GM12878 (cell line): ENCODE data around the gene LEFTY1. TPM values are rescaled to one million over a fixed set of nuclear protein-coding genes. Genes with fewer than 3 reads are reported as not detected.

Source experiments
- ATAC-seq: fragments of 200-7000 bp; cut with Tn5 transposase; 3 replicates; pipeline ENCODE4 v1.9.1; 2020; ENCODE audit warnings: mild to moderate bottlenecking, moderate library complexity
- BruUV-seq: library from RNA; stranded (reverse); fragments of 400-500 nt; replicated peaks from 2 replicates; lab custom pipeline; 2021; lab: Mats Ljungman, UMichigan
- CTCF ChIA-PET: fragments of 300-600 bp; sonication (Branson Sonifier 250); formaldehyde crosslinking; extraction: SDS; loops from one replicate; lab custom pipeline; 2021; ENCODE audit warnings: inconsistent platforms; lab: Yijun Ruan, JAX
- POLR2A ChIA-PET: fragments of 350-600 bp; formaldehyde crosslinking; extraction: SDS; loops from one replicate; lab custom pipeline; 2021; ENCODE audit warnings: inconsistent platforms; lab: Charles Lee
- RAD21 ChIA-PET: fragments of 300-600 bp; sonication (Branson Sonifier 250); formaldehyde crosslinking; loops from one replicate; lab custom pipeline; 2023; ENCODE audit warnings: antibody characterized with exemption; ENCODE audit not compliant: unreplicated experiment; lab: Charles Lee
- SMC1A ChIA-PET: fragments of 300-600 bp; sonication (Branson Sonifier 250); formaldehyde crosslinking; loops from one replicate; lab custom pipeline; 2023; ENCODE audit not compliant: unreplicated experiment, uncharacterized antibody; lab: Charles Lee
- DNase-seq: peaks from one replicate; pipeline ENCODE4 v3.0.0-alpha.2; 2011; ENCODE audit warnings: low read depth, low spot score
- FAIRE-seq: peaks from 3 replicates; lab custom pipeline; 2011; peaks lifted over from hg19 to GRCh38; lab: Jason Lieb, UNC
- H2AFZ ChIP-seq: 2 replicates; pipeline ENCODE4 v1.6.0; 2011; ENCODE audit warnings: low read depth, low read length, control low read depth; ENCODE audit not compliant: control insufficient read depth
- H3K27ac ChIP-seq: 2 replicates; pipeline ENCODE4 v1.5.1; 2011; ENCODE audit warnings: control low read depth; ENCODE audit not compliant: control insufficient read depth, insufficient read depth
- H3K27me3 ChIP-seq, 2 experiments: replicated peaks in 1 of 2; 2 replicates each; pipeline versions ENCODE4 v1.6.0 to v1.6.1; 2011; ENCODE audit warnings: low read length in 1 of 2; ENCODE audit not compliant: control insufficient read depth in 2 of 2, insufficient read depth in 2 of 2
- H3K36me3 ChIP-seq, 2 experiments: 2 replicates each; pipeline ENCODE4 v1.5.1; 2011; ENCODE audit warnings: low read length in 1 of 2; ENCODE audit not compliant: control insufficient read depth in 2 of 2, insufficient read depth in 2 of 2
- H3K4me1 ChIP-seq: 2 replicates; pipeline ENCODE4 v1.6.1; 2011; ENCODE audit warnings: mild to moderate bottlenecking, low read length, moderate library complexity, mixed read lengths; ENCODE audit not compliant: control insufficient read depth, insufficient read depth
- H3K4me2 ChIP-seq: 2 replicates; pipeline ENCODE4 v1.6.0; 2011; ENCODE audit warnings: control low read depth; ENCODE audit not compliant: control insufficient read depth, insufficient read depth
- H3K4me3 ChIP-seq: fragments of 200-600 bp; sonication (generic); 2 replicates; pipeline ENCODE4 v1.5.1; 2016
- H3K79me2 ChIP-seq: 2 replicates; pipeline ENCODE4 v1.6.0; 2011; ENCODE audit warnings: low read length; ENCODE audit not compliant: control insufficient read depth, insufficient read depth
- H3K9ac ChIP-seq: 2 replicates; pipeline ENCODE4 v1.8.0; 2011; ENCODE audit warnings: low read length, control low read depth, mixed read lengths; ENCODE audit not compliant: control insufficient read depth, insufficient read depth
- H3K9me3 ChIP-seq: replicated peaks from 3 replicates; pipeline ENCODE4 v1.5.1; 2011; ENCODE audit warnings: mild to moderate bottlenecking, low read length; ENCODE audit not compliant: control insufficient read depth, insufficient read depth
- H4K20me1 ChIP-seq: 2 replicates; pipeline ENCODE4 v1.6.0; 2011; ENCODE audit not compliant: control insufficient read depth, insufficient read depth
- ASH2L ChIP-seq: fragments of 300-600, 200-600 bp; sonication (generic); IDR thresholded peaks from 2 replicates; pipeline ENCODE4 v1.6.1; 2017; ENCODE audit warnings: low read depth, mild to moderate bottlenecking, borderline replicate concordance
- CHD4 ChIP-seq: fragments of 200-600 bp; sonication (generic); IDR thresholded peaks from 2 replicates; pipeline ENCODE4 v1.6.1; 2016; ENCODE audit warnings: mild to moderate bottlenecking
- HDAC2 ChIP-seq: fragments of 200-600 bp; sonication (generic); IDR thresholded peaks from 2 replicates; pipeline ENCODE4 v1.6.1; 2017
- IKZF2 ChIP-seq, 2 experiments: fragments of 450-650 bp; IDR thresholded peaks; 2 replicates each; pipeline ENCODE4 v1.6.1; 2017; ENCODE audit warnings: mild to moderate bottlenecking in 2 of 2, moderate library complexity in 2 of 2
- MEF2A ChIP-seq: IDR thresholded peaks from 2 replicates; pipeline ENCODE4 v1.6.1; 2011; ENCODE audit warnings: low read depth, mild to moderate bottlenecking, low read length, moderate library complexity; ENCODE audit not compliant: insufficient read depth
- MEF2B ChIP-seq: fragments of 450-650 bp; IDR thresholded peaks from 2 replicates; pipeline ENCODE4 v1.6.1; 2018; ENCODE audit warnings: mild to moderate bottlenecking, moderate library complexity; ENCODE audit not compliant: partially characterized antibody, poor library complexity, severe bottlenecking
- MTA3 ChIP-seq: IDR thresholded peaks from 2 replicates; pipeline ENCODE4 v1.6.1; 2012; ENCODE audit warnings: low read length, inconsistent platforms, borderline replicate concordance
- MYC ChIP-seq: IDR thresholded peaks from 2 replicates; pipeline ENCODE4 v1.6.1; 2011; ENCODE audit warnings: mild to moderate bottlenecking, low read length, moderate library complexity, inconsistent platforms; ENCODE audit not compliant: insufficient read depth, insufficient replicate concordance, insufficient read length, severe bottlenecking
- NFYA ChIP-seq: IDR thresholded peaks from 2 replicates; pipeline ENCODE4 v1.6.1; 2011; ENCODE audit warnings: low read depth, mild to moderate bottlenecking, low read length, improper control_type of control experiment, borderline replicate concordance
- NFYB ChIP-seq: IDR thresholded peaks from 2 replicates; pipeline ENCODE4 v1.6.1; 2011; ENCODE audit warnings: low read depth, mild to moderate bottlenecking, low read length, improper control_type of control experiment, moderate library complexity; ENCODE audit not compliant: insufficient read depth
- NR2C2 ChIP-seq: IDR thresholded peaks from 2 replicates; pipeline ENCODE4 v1.6.1; 2011; ENCODE audit warnings: borderline replicate concordance, low read depth; ENCODE audit not compliant: control insufficient read depth, insufficient read length
- NR2F1 ChIP-seq: fragments of 450-650 bp; conservative IDR thresholded peaks from 2 replicates; pipeline ENCODE4 v1.6.1; 2017; ENCODE audit warnings: mild to moderate bottlenecking
- RFX5 ChIP-seq: IDR thresholded peaks from 2 replicates; pipeline ENCODE4 v1.6.1; 2011; ENCODE audit warnings: low read depth, low read length, improper control_type of control experiment
- STAT1 ChIP-seq: fragments of 450-650 bp; conservative IDR thresholded peaks from 2 replicates; pipeline ENCODE4 v1.6.1; 2014; ENCODE audit warnings: antibody characterized with exemption, mild to moderate bottlenecking
- SUPT20H ChIP-seq: IDR thresholded peaks from 2 replicates; pipeline ENCODE4 v1.6.1; 2011; ENCODE audit warnings: low read depth, mild to moderate bottlenecking, low read length, moderate library complexity, borderline replicate concordance; ENCODE audit not compliant: control insufficient read depth
- TBL1XR1 ChIP-seq: IDR thresholded peaks from 2 replicates; pipeline ENCODE4 v1.6.1; 2012; ENCODE audit warnings: low read depth, low read length, improper control_type of control experiment
- TCF12 ChIP-seq: IDR thresholded peaks from 2 replicates; pipeline ENCODE4 v1.6.1; 2011; ENCODE audit warnings: low read depth, mild to moderate bottlenecking, low read length
- TCF7 ChIP-seq: IDR thresholded peaks from 2 replicates; pipeline ENCODE4 v1.6.1; 2014; ENCODE audit warnings: antibody characterized with exemption, borderline replicate concordance
- WGBS: methylation state at CpG from one replicate; pipeline ENCODE4 v1.1.6; 2016; ENCODE audit warnings: low lambda C conversion rate; ENCODE audit not compliant: insufficient replicate concordance, insufficient coverage; ENCODE audit errors: missing lambda C conversion rate; 5-methylcytosine and 5-hydroxymethylcytosine counted together
- in situ Hi-C: fragments of 300-500 bp; cut with MboI; formaldehyde crosslinking; loops from 9 replicates; pipeline ENCODE4 v1.14.3; 2018; ENCODE audit warnings: mixed read lengths
- intact Hi-C: fragments of 100-400 bp; cut with micrococcal nuclease; formaldehyde crosslinking; loops from one replicate; pipeline ENCODE4 v1.14.2; 2022; ENCODE audit not compliant: unreplicated experiment
- polyA plus RNA-seq, 11 experiments: library from polyadenylated mRNA; depleted of rRNA in 4 of 11; unstranded in 6 of 11; stranded (reverse) in 5 of 11; fragments of >200 nt; fragmentation: Nextera tagmentation in 4 of 11; fragmentation: Illumina TruSeq in 1 of 11; extraction: Ambion mirVana in 4 of 11; extraction: Trizol in 1 of 11; gene quantifications; 1 replicate in 1 of 11; 2 replicates in 10 of 11; pipeline versions ENCODE4 v1.2.1 to v1.2.3, GENCODE V29; 2011 to 2016; ENCODE audit warnings: inconsistent platforms in 2 of 11, missing spikeins in 2 of 11, low read depth in 1 of 11
- total RNA-seq, 4 experiments: library from RNA; depleted of rRNA in 3 of 4; stranded (reverse); fragments of >200 nt in 3 of 4; fragmentation: Illumina TruSeq in 1 of 4; extraction: Trizol in 1 of 4; gene quantifications; 2 replicates each; pipeline versions ENCODE4 v1.2.1 to v1.2.3, GENCODE V29; 2013 to 2021
- TF ChIP-seq, protein P1 (sequence below): IDR thresholded peaks from 2 replicates; pipeline ENCODE4 v1.6.1; 2011; ENCODE audit warnings: mild to moderate bottlenecking, low read depth, low read length, moderate library complexity; ENCODE audit not compliant: insufficient replicate concordance
- TF ChIP-seq, protein P2 (sequence below): IDR thresholded peaks from 2 replicates; pipeline ENCODE4 v1.6.1; 2011; ENCODE audit warnings: low read depth, mild to moderate bottlenecking, low read length, moderate library complexity, borderline replicate concordance; ENCODE audit errors: extremely low read depth

Gene LEFTY1
- total and polyA plus RNA-seq, 10 of the 15 experiments (the other 5 are each of a cell fraction or from before 2014, with no cell fraction given) = 0.06 TPM; not detected in 8

DNA sequence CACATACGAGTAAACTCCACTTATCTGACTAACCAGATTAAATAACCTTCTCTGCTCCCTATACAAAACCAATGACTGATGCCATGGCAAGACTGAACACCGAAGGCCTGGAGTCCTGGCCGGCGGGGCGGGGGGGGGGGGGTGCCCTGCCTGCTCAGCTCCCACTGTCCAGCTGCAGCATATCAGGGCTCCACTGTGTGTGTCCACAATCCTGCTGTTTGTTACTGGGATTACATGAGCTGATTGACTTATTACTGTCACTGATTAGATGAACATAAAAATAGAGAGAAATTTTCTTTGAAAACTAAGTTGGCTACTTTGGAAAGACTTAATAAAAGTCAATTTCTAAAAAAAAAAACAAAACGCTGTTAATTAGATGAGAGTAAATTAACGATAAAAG lies 31.7 kb downstream of the LEFTY1 start:
- FAIRE-seq (no peak), ATAC-seq (no peak), DNase-seq (no peak)
- no peak overlapping the region for H3K4me3 ChIP-seq
- peaks cover 13% of the 10 kb centered on the region for H3K4me1 ChIP-seq
- in situ Hi-C loops = no loop called here
- ChIA-PET CTCF (interaction anchor here (0.6 kb wide), 1 partner anchor 212 kb away, joined by 3 read pairs; no protein-coding TSS in a partner anchor), SMC1A (interaction anchor here (0.9 to 2.4 kb wide), 4 partner anchors 9 to 416 kb away, joined by 3 to 10 read pairs (median 4); partner anchors contain the start of gene TMEM63A), POLR2A (no interaction called here), RAD21 (no interaction called here)
- H4K20me1 ChIP-seq = no peaks in the 10 kb centered on the region
- no peak for TF ChIP-seq CHD4
- TF ChIP-seq TCF12 = no peak
- no peak for TF ChIP-seq NFYA
- TF ChIP-seq RFX5 = no peak
- no peak for TF ChIP-seq HDAC2
- TF ChIP-seq NFYB = no peak
- TF ChIP-seq STAT1 = no peak
- TF ChIP-seq, protein P1, sequence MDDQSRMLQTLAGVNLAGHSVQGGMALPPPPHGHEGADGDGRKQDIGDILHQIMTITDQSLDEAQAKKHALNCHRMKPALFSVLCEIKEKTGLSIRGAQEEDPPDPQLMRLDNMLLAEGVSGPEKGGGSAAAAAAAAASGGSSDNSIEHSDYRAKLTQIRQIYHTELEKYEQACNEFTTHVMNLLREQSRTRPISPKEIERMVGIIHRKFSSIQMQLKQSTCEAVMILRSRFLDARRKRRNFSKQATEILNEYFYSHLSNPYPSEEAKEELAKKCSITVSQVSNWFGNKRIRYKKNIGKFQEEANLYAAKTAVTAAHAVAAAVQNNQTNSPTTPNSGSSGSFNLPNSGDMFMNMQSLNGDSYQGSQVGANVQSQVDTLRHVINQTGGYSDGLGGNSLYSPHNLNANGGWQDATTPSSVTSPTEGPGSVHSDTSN = no peak
- TF ChIP-seq NR2F1 = no peak
- no peak for TF ChIP-seq MEF2B
- TF ChIP-seq TCF7 = no peak
- no peak for TF ChIP-seq NR2C2
- TF ChIP-seq MYC = no peak
- no peak for TF ChIP-seq TBL1XR1
- TF ChIP-seq MTA3 = no peak
- no peak for TF ChIP-seq ASH2L
- no peak for TF ChIP-seq IKZF2 (IDR thresholded peaks at IDR 0.05)
- no peak for TF ChIP-seq SUPT20H
- TF ChIP-seq MEF2A = no peak
- TF ChIP-seq, protein P2, sequence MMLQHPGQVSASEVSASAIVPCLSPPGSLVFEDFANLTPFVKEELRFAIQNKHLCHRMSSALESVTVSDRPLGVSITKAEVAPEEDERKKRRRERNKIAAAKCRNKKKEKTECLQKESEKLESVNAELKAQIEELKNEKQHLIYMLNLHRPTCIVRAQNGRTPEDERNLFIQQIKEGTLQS = no peak
- H3K9me3 ChIP-seq = no peaks in the 10 kb centered on the region
- 95% methylated on average over 6 of the region's 7 CpGs for WGBS
- H3K27me3 ChIP-seq = no peaks in the 10 kb centered on the region
- H3K9ac ChIP-seq = no peak overlapping the region
- H3K36me3 ChIP-seq = peaks cover 5 to 25% of the 10 kb centered on the region in 2 experiments
- BruUV-seq = no TSS peak
- H3K79me2 ChIP-seq = no peaks in the 10 kb centered on the region
- intact Hi-C loops = no loop called here
- H3K4me2 ChIP-seq = no peak overlapping the region
- no peak overlapping the region for H2AFZ ChIP-seq
- no peak overlapping the region for H3K27ac ChIP-seq
